HepG2 (cell line): ENCODE measurements around the gene KLHL36. TPM values are rescaled to one million over a fixed set of nuclear protein-coding genes. Genes with fewer than 3 reads are reported as not detected.
A peak's percentile ranks its signal among the peaks of the same experiment; 100 is the strongest.
"Not testable (repeated sequence)": the region's sequence is repeated elsewhere in the genome, so short reads cannot be mapped to it uniquely, and the experiment has no call there.

Experiments
- ATAC-seq: fragments of 200-7000 bp; cut with Tn5 transposase; 3 replicates; pipeline ENCODE4 v1.9.1; 2020; ENCODE audit warnings: mild to moderate bottlenecking, moderate library complexity
- BruUV-seq: library from RNA; stranded (reverse); fragments of 400-500 nt; replicated peaks from 2 replicates; lab custom pipeline; 2021; lab: Mats Ljungman, UMichigan
- CTCF ChIA-PET: fragments of 300-600 bp; formaldehyde crosslinking; extraction: SDS; loops from one replicate; lab custom pipeline; 2021; ENCODE audit warnings: low total read pairs, inconsistent platforms, low intra/inter-chr PET ratio; lab: Yijun Ruan, JAX
- POLR2A ChIA-PET: fragments of 350-600 bp; sonication (Branson Sonifier 250); formaldehyde crosslinking; loops from one replicate; lab custom pipeline; 2020; ENCODE audit warnings: antibody characterized with exemption, inconsistent platforms; lab: Yijun Ruan, JAX
- DNase-seq: peaks from one replicate; pipeline ENCODE4 v3.0.0-alpha.2; 2015; ENCODE audit warnings: low spot score
- FAIRE-seq: peaks from 3 replicates; lab custom pipeline; 2011; peaks lifted over from hg19 to GRCh38; lab: Jason Lieb, UNC
- H2AFZ ChIP-seq: one replicate; pipeline ENCODE4 v1.6.1; 2011; ENCODE audit warnings: low read length, inconsistent platforms
- H3K27ac ChIP-seq: fragments of 300-600 bp; 3 replicates; pipeline ENCODE4 v1.8.0; 2011; ENCODE audit warnings: mixed run types, mild to moderate bottlenecking, mixed read lengths, low read length, inconsistent platforms; ENCODE audit not compliant: insufficient read depth; ENCODE audit errors: extremely low read length
- H3K27me3 ChIP-seq, 2 experiments: fragments of 200-600 bp in 1 of 2; 2 replicates in 1 of 2; 3 replicates in 1 of 2; pipeline versions ENCODE4 v1.6.0 to v1.8.0; 2011; ENCODE audit warnings: low read length in 2 of 2, mild to moderate bottlenecking in 2 of 2, moderate library complexity in 2 of 2, inconsistent platforms in 1 of 2; ENCODE audit not compliant: insufficient read depth in 2 of 2, control insufficient read depth in 1 of 2
- H3K36me3 ChIP-seq, 2 experiments: fragments of 200-600 bp in 1 of 2; replicated peaks in 1 of 2; 2 replicates in 1 of 2; 3 replicates in 1 of 2; pipeline versions ENCODE4 v1.5.1 to v1.8.0; 2011; ENCODE audit warnings: low read length in 2 of 2, inconsistent platforms in 1 of 2; ENCODE audit not compliant: insufficient read depth in 2 of 2, control insufficient read depth in 1 of 2
- H3K4me1 ChIP-seq: 2 replicates; pipeline ENCODE4 v1.5.1; 2012; ENCODE audit warnings: low read length, inconsistent platforms; ENCODE audit not compliant: insufficient read depth
- H3K4me2 ChIP-seq: 2 replicates; pipeline ENCODE4 v1.6.0; 2011; ENCODE audit warnings: low read depth, low read length, inconsistent platforms
- H3K4me3 ChIP-seq, 3 experiments: fragments of 200-600 bp in 1 of 3; sonication (generic), shearing (Covaris generic) in 1 of 3; replicated peaks in 1 of 3; 2 replicates each; pipeline ENCODE4 v1.5.1; 2011 to 2016; ENCODE audit warnings: low read length in 3 of 3, inconsistent platforms in 2 of 3, low read depth in 2 of 3, mild to moderate bottlenecking in 2 of 3, control low read depth in 1 of 3, mixed read lengths in 1 of 3; ENCODE audit not compliant: insufficient read depth in 1 of 3
- H3K79me2 ChIP-seq: one replicate; pipeline ENCODE4 v1.6.1; 2011; ENCODE audit warnings: low read length, inconsistent platforms; ENCODE audit not compliant: insufficient read depth
- H3K9ac ChIP-seq: 2 replicates; pipeline ENCODE4 v1.6.0; 2011; ENCODE audit warnings: mild to moderate bottlenecking, low read depth, low read length, inconsistent platforms; ENCODE audit not compliant: insufficient read depth
- H3K9me3 ChIP-seq: 2 replicates; pipeline ENCODE4 v1.5.1; 2012; ENCODE audit warnings: mild to moderate bottlenecking, low read length
- H4K20me1 ChIP-seq: 2 replicates; pipeline ENCODE4 v1.6.0; 2011; ENCODE audit warnings: inconsistent platforms, mild to moderate bottlenecking, low read length, moderate library complexity; ENCODE audit not compliant: insufficient read depth
- ETV6 ChIP-seq: sonication (generic); formaldehyde crosslinking; conservative IDR thresholded peaks from 2 replicates; pipeline ENCODE4 v1.4.0; 2020; ENCODE audit warnings: missing genetic modification reagents
- HMGA1 ChIP-seq: sonication (generic); formaldehyde crosslinking; conservative IDR thresholded peaks from 2 replicates; pipeline ENCODE4 v1.4.0; 2020; ENCODE audit warnings: missing genetic modification reagents
- KDM1A ChIP-seq: IDR thresholded peaks from 2 replicates; pipeline ENCODE4 v1.6.1; 2016; ENCODE audit warnings: missing compliant biosample characterization
- KLF11 ChIP-seq: IDR thresholded peaks from 2 replicates; pipeline ENCODE4 v1.6.1; 2016; ENCODE audit warnings: missing compliant biosample characterization
- SIX4 ChIP-seq: sonication (generic); formaldehyde crosslinking; IDR thresholded peaks from 2 replicates; pipeline ENCODE4 v1.4.0; 2020; ENCODE audit warnings: missing genetic modification reagents
- ZNF138 ChIP-seq: sonication (generic); formaldehyde crosslinking; IDR thresholded peaks from 2 replicates; pipeline ENCODE4 v1.5.0; 2020; ENCODE audit warnings: mild to moderate bottlenecking, low read depth, missing genetic modification reagents
- ZNF629 ChIP-seq: sonication (generic); formaldehyde crosslinking; conservative IDR thresholded peaks from 2 replicates; pipeline ENCODE4 v1.5.0; 2020; ENCODE audit warnings: missing genetic modification reagents
- ZNF839 ChIP-seq: sonication (generic); formaldehyde crosslinking; IDR thresholded peaks from 2 replicates; pipeline ENCODE4 v1.4.0; 2020; ENCODE audit warnings: missing genetic modification reagents, mild to moderate bottlenecking, borderline replicate concordance
- ZNF850 ChIP-seq: sonication (generic); formaldehyde crosslinking; conservative IDR thresholded peaks from 2 replicates; pipeline ENCODE4 v1.9.0; 2021; ENCODE audit warnings: mild to moderate bottlenecking, missing genetic modification reagents
- ZSCAN21 ChIP-seq: sonication (generic); formaldehyde crosslinking; IDR thresholded peaks from 2 replicates; pipeline ENCODE4 v1.8.0; 2022; ENCODE audit warnings: mild to moderate bottlenecking, missing genetic modification reagents, moderate library complexity, borderline replicate concordance
- WGBS: methylation state at CpG from one replicate; pipeline ENCODE4 v1.1.6; 2017; ENCODE audit warnings: low lambda C conversion rate; 5-methylcytosine and 5-hydroxymethylcytosine counted together
- in situ Hi-C: cut with HindIII; loops from 2 replicates; pipeline ENCODE4 v1.10.0; 2017; ENCODE audit warnings: low pct_unique_long_range_greater_than_20kb; ENCODE audit not compliant: extremely low pct_ligation_motif_present
- intact Hi-C: fragments of 100-400 bp; cut with micrococcal nuclease; formaldehyde crosslinking; loops from one replicate; pipeline ENCODE4 v1.10.0; 2022; ENCODE audit not compliant: unreplicated experiment
- polyA plus RNA-seq, 8 experiments: library from polyadenylated mRNA; depleted of rRNA in 3 of 8; stranded (reverse) in 7 of 8; unstranded in 1 of 8; fragments of >200 nt; fragmentation: Illumina TruSeq in 4 of 8; extraction: Trizol in 4 of 8; gene quantifications; 2 replicates each; pipeline versions ENCODE4 v1.2.1 to v1.2.3, GENCODE V29; 2011 to 2016; ENCODE audit warnings: low read depth in 4 of 8, missing spikeins in 1 of 8, mixed read lengths in 1 of 8; ENCODE audit not compliant: insufficient read depth in 1 of 8
- total RNA-seq, 5 experiments: library from RNA; depleted of rRNA; stranded (reverse); fragments of >200 nt; fragmentation: Illumina TruSeq; extraction: Trizol; gene quantifications; 2 replicates each; pipeline ENCODE4 v1.2.3, GENCODE V29; 2016; ENCODE audit warnings: low read depth in 1 of 5

The KLHL36 gene
- total and polyA plus RNA-seq, 2 of the 13 experiments (the other 11 are each of a cell fraction or from before 2014, with no cell fraction given) = 24.3 to 26.0 TPM

- TF ChIP-seq SIX4 (no peak), KLF11 (CRISPR knock-in tag) (no peak), ETV6 (CRISPR knock-in tag) (no peak), ZNF839 (CRISPR knock-in tag) (no peak), HMGA1 (CRISPR knock-in tag) (no peak), ZNF850 (no peak), ZNF138 (CRISPR knock-in tag) (no peak), ZSCAN21 (no peak)
These were observed 16.4 kb upstream of the KLHL36 start (continued) for GRCh38 chr16:84631886-84632285.

GRCh38 chr16:84632862-84633261 is 15.4 kb upstream of the KLHL36 start:
- H3K4me3 ChIP-seq, ATAC-seq, CTCF ChIA-PET: not testable (repeated sequence)

More at GRCh38 chr16:84632862-84633261, 15.4 kb upstream of the KLHL36 start:
- BruUV-seq, DNase-seq, in situ Hi-C loops, H3K9me3 ChIP-seq, H3K27ac ChIP-seq, intact Hi-C loops, H4K20me1 ChIP-seq, H3K36me3 ChIP-seq, FAIRE-seq, H3K4me2 ChIP-seq, H2AFZ ChIP-seq, POLR2A ChIA-PET, H3K9ac ChIP-seq, H3K79me2 ChIP-seq: not testable (repeated sequence)
- H3K4me1 ChIP-seq = peaks cover 42% of the 10 kb centered on the region
- 56% methylated on average over 7 of the region's 7 CpGs for WGBS
- H3K27me3 ChIP-seq = peaks cover 1 to 25% of the 10 kb centered on the region in 2 experiments; a peak in 3 of 5 replicates
- peak; percentile 91 for TF ChIP-seq ZNF629
- 0 out of 2 replicates have a peak, but pooled peaks have one; percentile 10 for TF ChIP-seq KDM1A
